ENCODE measurements around the gene PSMC6. TPM values are rescaled to one million over a fixed set of nuclear protein-coding genes. Genes with fewer than 3 reads are reported as not detected.

Gene PSMC6
- total and polyA plus RNA-seq, 2 of the 13 experiments (the other 11 are each of a cell fraction or from before 2014, with no cell fraction given), result 90.0 to 210 TPM

GRCh38 chr14:52729925-52730708 is 23.1 kb downstream of the PSMC6 start, which contains the start of gene STYX (continued):
- TF ChIP-seq USF2 (IDR thresholded peaks at IDR 0.05; ENCODE audit: low read depth, low read length), result no peak
- TF ChIP-seq USF2 (CRISPR knock-in tag; IDR thresholded peaks at IDR 0.05; ENCODE audit: borderline replicate concordance), result no peak
- TF ChIP-seq TIGD3 (CRISPR knock-in tag; IDR thresholded peaks at IDR 0.05; ENCODE audit: borderline replicate concordance), result no peak
- TF ChIP-seq IKZF4 (CRISPR knock-in tag; IDR thresholded peaks at IDR 0.05; ENCODE audit: borderline replicate concordance, low read depth, not compliant biosample characterization), result no peak
- no peak for TF ChIP-seq NR1H2 (CRISPR knock-in tag; IDR thresholded peaks at IDR 0.05; ENCODE audit: borderline replicate concordance, low read depth)
- TF ChIP-seq TRAFD1 (CRISPR knock-in tag; IDR thresholded peaks at IDR 0.05; ENCODE audit: borderline replicate concordance), result no peak
- no peak for TF ChIP-seq ZBTB1 (CRISPR knock-in tag; IDR thresholded peaks at IDR 0.05; ENCODE audit: borderline replicate concordance)
- no peak for TF ChIP-seq NCOA1 (CRISPR knock-in tag; IDR thresholded peaks at IDR 0.05)
- TF ChIP-seq ZNF343 (CRISPR knock-in tag; IDR thresholded peaks at IDR 0.05), result 0 out of 2 replicates have a peak, but pooled peaks have one; percentile 49
- peak; percentile 48; the same call in 1 of the 2 replicates for TF ChIP-seq ZNF747 (CRISPR knock-in tag; IDR thresholded peaks at IDR 0.05; ENCODE audit: borderline replicate concordance)
- 0 out of 2 replicates have a peak, but pooled peaks have one; percentile 36 for TF ChIP-seq MEIS2 (CRISPR knock-in tag; IDR thresholded peaks at IDR 0.05)
- TF ChIP-seq STAT6 (CRISPR knock-in tag; IDR thresholded peaks at IDR 0.05; ENCODE audit: borderline replicate concordance), result no peak
- TF ChIP-seq ASH2L (IDR thresholded peaks at IDR 0.05; ENCODE audit: insufficient read length, low read depth, low read length), result no peak
- no peak for TF ChIP-seq AGO1 (IDR thresholded peaks at IDR 0.05; ENCODE audit: low read depth, low read length, poor library complexity, severe bottlenecking)
- TF ChIP-seq ZNF337 (CRISPR knock-in tag; IDR thresholded peaks at IDR 0.05; ENCODE audit: borderline replicate concordance, low read depth), result no peak
- no peak for TF ChIP-seq KAT2B (IDR thresholded peaks at IDR 0.05; ENCODE audit: borderline replicate concordance, low read depth, low read length)

Measured in HepG2 (cell line).